ENCODE results near the gene SEC24B. TPM values are rescaled to one million over a fixed set of nuclear protein-coding genes. Genes with fewer than 3 reads are reported as not detected.

Gene SEC24B
- total RNA-seq (2022) (33.9 and 35.0 TPM in 2 replicates), Bru-seq, nascent RNA (percentile 90 among the genes with signal in this experiment), BruChase-seq, experiment 1, labeled RNA remaining after a 6-hour chase (percentile 78 among the genes with signal in this experiment), BruChase-seq, experiment 2, labeled RNA remaining after a 2-hour chase (percentile 86 among the genes with signal in this experiment)
- long read RNA-seq, full-length matches to known transcripts: 11 of 85 reads
- long read RNA-seq, partial matches to known transcripts: 52 of 85 reads
- long read RNA-seq, other reads (novel, unspliced or antisense): 22 of 85 reads

GRCh38 chr4:109433205-109434006 is at the start of gene SEC24B:
SEC24B (plus strand) TSS chr4:109433815; CDS start chr4:109433870, 55 bp downstream.
- no peaks in the 10 kb centered on the region for H3K9me3 Mint-ChIP-seq (ENCODE audit: unreplicated experiment)
- no peaks in the 10 kb centered on the region for H3K27me3 Mint-ChIP-seq (ENCODE audit: insufficient read depth, unreplicated experiment)
- ChIA-PET POLR2A (interaction anchor here (0.5 to 3.7 kb wide), 37 partner anchors 8 to 813 kb away, joined by 3 to 31 read pairs (median 4); partner anchors contain the start of genes CASP6, MCUB, PLA2G12A and RPL34), CTCF (interaction anchor here (0.6 to 3.2 kb wide), 40 partner anchors 9 to 1830 kb away, joined by 3 to 16 read pairs (median 4); partner anchors contain the start of genes CFI, GAR1 and MCUB)
- H3K4me1 Mint-ChIP-seq (ENCODE audit: insufficient read depth, unreplicated experiment): peaks cover 33% of the 10 kb centered on the region
- peak within 1 kb of the TSS; percentile 83 for H3K27ac Mint-ChIP-seq (ENCODE audit: low read depth, unreplicated experiment)
- peak within 1 kb of the TSS; percentile 81 for H3K4me3 Mint-ChIP-seq (ENCODE audit: unreplicated experiment)
- peak; percentile 85 for DNase-seq (ENCODE audit: unreplicated experiment)
- intact Hi-C loops (cut with micrococcal nuclease): loop anchor here (1.0 to 10.0 kb wide), 3 partner anchors 61 to 270 kb away; partner anchors contain the start of genes CASP6 and MCUB
- peak; percentile 94 for TF ChIP-seq CTCF (IDR thresholded peaks at IDR 0.05; ENCODE audit: unreplicated experiment)
- BruUV-seq (replicated peaks): no TSS peak
- H3K36me3 Mint-ChIP-seq (ENCODE audit: insufficient read depth, unreplicated experiment): peaks cover 20% of the 10 kb centered on the region

GRCh38 chr4:109383823-109384222 is 49.8 kb upstream of the SEC24B start:
- CTCF ChIA-PET: interaction anchor here (0.7 kb wide), 1 partner anchor 20 kb away, joined by 5 read pairs; no protein-coding TSS in a partner anchor
- Mint-ChIP-seq H3K4me3 (ENCODE audit: unreplicated experiment) (no peak overlapping the region), H3K27me3 (ENCODE audit: insufficient read depth, unreplicated experiment) (no peaks in the 10 kb centered on the region), H3K9me3 (ENCODE audit: unreplicated experiment) (no peaks in the 10 kb centered on the region), H3K36me3 (ENCODE audit: insufficient read depth, unreplicated experiment) (no peaks in the 10 kb centered on the region), H3K4me1 (ENCODE audit: insufficient read depth, unreplicated experiment) (no peaks in the 10 kb centered on the region), H3K27ac (ENCODE audit: low read depth, unreplicated experiment) (no peak overlapping the region)
- no peak for TF ChIP-seq CTCF (IDR thresholded peaks at IDR 0.05; ENCODE audit: unreplicated experiment)
- intact Hi-C loops (cut with micrococcal nuclease): no loop called here
- DNase-seq (ENCODE audit: unreplicated experiment): no peak
- BruUV-seq (replicated peaks): no TSS peak
- POLR2A ChIA-PET: interaction anchor here (1.2 kb wide), 1 partner anchor 15 kb away, joined by 3 read pairs; no protein-coding TSS in a partner anchor

GRCh38 chr4:109385260-109385659 is 48.4 kb upstream of the SEC24B start:
- H3K27ac Mint-ChIP-seq (ENCODE audit: low read depth, unreplicated experiment): no peak overlapping the region
- H3K9me3 Mint-ChIP-seq (ENCODE audit: unreplicated experiment): no peaks in the 10 kb centered on the region
- no peak overlapping the region for H3K4me3 Mint-ChIP-seq (ENCODE audit: unreplicated experiment)
- CTCF ChIA-PET: interaction anchor here (0.7 kb wide), 1 partner anchor 274 kb away, joined by 3 read pairs; no protein-coding TSS in a partner anchor
- DNase-seq (ENCODE audit: unreplicated experiment): no peak
- POLR2A ChIA-PET: no interaction called here
- no peaks in the 10 kb centered on the region for H3K27me3 Mint-ChIP-seq (ENCODE audit: insufficient read depth, unreplicated experiment)
- no peak for TF ChIP-seq CTCF (IDR thresholded peaks at IDR 0.05; ENCODE audit: unreplicated experiment)
- no TSS peak for BruUV-seq (replicated peaks)
- intact Hi-C loops (cut with micrococcal nuclease): no loop called here
- H3K36me3 Mint-ChIP-seq (ENCODE audit: insufficient read depth, unreplicated experiment): no peaks in the 10 kb centered on the region
- no peaks in the 10 kb centered on the region for H3K4me1 Mint-ChIP-seq (ENCODE audit: insufficient read depth, unreplicated experiment)

Data from MCF 10A (cell line).